Middle frontal gyrus (tissue), 1 donor: ENCODE data around the gene LARGE1.

Experiments
- DNase-seq: peaks from one replicate; pipeline ENCODE4 v3.0.0-alpha.2; 2015; ENCODE audit warnings: low spot score; ENCODE audit errors: extremely low spot score

Gene LARGE1

DNA sequence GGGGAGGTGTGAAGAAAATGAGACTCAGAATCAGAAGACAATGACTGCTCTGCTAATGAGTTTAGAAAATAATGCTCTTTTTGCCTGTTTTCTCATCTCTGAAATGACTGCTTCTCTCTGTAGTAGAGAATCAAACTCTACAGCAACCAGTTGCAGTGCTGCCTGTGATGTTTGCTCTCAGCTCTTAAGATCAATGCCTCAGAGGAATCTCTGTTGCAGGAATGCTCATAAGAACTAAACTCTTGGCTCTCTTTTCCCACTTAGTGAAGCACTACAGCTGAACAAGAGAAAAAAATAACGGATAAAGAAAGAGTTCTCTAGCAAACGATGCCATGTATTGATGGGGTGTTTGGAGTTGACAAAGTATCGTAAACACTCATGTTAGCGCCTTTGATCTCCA lies 658.6 kb downstream of the LARGE1 start:
- no peak for DNase-seq

DNA sequence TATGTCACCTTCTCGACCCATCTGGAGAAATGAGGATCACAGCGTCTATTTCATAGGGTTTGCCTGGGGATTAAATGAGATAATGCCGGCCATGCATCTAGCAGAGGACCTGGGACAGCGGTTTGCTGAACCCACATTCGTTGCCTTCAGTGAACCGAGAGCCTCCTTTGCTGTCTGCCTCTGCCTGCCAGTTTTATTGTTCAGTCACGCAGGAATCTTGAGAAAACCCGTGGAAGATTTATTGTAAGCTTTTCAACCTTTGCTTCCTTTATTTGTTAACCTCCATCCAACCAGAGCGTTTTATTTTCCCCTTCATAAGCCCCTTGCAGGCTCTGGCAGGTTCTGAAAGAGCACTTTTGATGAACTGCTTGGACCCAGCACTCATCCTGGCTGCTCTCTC lies 659.8 kb downstream of the LARGE1 start:
- no peak for DNase-seq

DNA sequence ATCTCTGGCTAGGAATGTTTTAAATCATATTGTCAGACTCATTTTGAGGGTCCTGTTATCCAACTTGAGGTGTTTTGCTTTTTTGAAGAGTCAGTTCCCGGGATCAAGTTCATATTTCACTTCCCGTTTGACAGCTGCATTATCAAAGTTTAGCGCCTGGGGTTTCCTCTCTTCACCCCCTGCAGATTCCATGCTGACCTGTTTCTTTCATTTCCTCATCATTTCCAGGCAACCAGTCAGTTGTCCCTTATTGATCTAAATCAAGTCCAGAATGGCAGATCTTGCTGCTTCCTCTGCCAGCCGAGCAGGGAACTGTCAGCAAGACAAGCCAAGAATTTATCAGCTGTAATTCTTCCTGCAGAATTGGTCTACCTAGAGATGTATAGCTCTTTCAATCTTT lies 664.5 kb downstream of the LARGE1 start:
- DNase-seq, result no peak

DNA sequence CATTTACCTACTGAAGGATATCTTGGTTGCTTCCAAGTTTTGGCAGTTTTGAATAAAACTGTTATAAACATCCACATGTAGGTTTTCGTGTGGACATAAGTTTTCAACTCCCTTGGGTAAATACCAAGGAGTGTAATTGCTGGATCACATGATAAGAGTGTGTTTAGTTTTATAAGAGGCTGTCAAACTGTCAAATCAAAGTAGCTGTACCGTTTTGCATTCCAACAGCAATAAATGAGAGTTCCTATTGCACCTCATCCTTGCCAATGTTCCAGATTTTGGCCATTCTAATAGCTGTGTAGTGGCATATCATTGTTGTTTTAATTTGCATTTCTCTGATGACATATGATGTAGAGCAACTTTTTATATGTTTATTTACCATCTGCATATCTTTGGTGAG lies 671.3 kb downstream of the LARGE1 start:
- no peak for DNase-seq

DNA sequence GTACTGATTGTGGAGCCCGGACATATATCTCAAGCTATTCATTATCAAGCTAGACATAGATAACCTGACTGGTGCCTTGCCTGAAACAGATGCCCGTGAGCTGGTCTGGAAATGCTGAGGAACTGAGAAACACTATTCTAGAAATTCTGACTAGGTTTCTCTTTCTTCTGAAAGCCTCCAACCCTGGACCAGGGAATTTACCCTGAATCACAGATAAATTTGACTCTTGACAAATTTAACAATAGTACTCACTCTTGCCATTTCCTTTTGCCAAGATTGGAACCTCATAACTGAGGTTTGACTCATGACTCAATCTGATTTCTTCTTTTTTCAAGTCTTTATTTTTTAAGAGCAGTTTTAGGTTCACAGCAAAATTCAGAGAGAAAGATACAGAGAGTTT lies 672.5 kb downstream of the LARGE1 start:
- DNase-seq, result no peak

- DNase-seq, result no peak
These were observed 678.2 kb downstream of the LARGE1 start for GRCh38 chr22:33242078-33242477.

DNA sequence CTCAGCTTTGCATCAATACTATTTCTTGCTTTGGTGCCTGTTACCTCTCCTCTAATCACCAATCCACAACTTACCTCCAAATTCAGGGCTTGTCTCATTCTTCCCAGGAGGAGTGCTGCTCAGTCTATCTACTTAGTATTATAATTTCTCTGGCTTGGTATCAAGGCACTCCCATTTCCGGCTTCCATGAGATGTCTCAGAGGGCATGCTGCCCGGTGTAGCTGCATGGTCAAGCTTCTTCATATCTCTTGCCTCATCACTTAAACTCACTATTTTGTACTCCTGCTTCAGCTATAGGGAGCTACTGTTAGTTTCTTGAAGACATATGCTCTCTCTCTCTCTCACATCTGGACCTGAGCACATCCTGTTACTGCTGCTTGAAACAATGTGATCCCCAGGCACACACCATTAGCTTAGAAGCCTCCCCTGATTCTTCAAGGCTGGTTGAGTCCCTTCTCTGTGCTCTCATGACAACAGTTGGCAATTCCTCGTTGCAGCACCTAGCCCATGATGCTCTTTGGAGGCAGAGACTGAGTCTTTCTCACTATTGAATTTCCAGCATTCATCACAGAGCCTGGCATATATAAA lies 679.3 kb downstream of the LARGE1 start:
- no peak for DNase-seq

DNA sequence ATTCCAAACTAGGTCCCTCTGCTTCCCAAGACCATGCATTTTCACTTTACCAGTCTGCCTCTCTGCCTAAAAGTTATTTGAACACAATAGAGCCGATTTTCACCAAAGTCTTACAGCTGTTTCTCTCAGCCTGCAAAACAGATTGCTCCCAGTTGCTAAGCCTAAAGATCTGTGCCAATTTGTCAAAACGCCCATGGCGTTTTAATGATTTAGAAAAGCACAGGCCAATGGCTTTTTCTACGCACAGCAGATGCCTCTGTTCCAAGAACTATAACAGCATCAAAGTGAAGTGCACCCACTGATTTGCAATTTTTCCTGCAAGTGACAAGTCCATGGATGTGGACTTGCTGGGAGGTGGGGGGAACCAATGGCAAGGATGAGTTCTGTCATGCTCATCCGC lies 688.2 kb downstream of the LARGE1 start:
- peak; percentile 40 for DNase-seq

DNA sequence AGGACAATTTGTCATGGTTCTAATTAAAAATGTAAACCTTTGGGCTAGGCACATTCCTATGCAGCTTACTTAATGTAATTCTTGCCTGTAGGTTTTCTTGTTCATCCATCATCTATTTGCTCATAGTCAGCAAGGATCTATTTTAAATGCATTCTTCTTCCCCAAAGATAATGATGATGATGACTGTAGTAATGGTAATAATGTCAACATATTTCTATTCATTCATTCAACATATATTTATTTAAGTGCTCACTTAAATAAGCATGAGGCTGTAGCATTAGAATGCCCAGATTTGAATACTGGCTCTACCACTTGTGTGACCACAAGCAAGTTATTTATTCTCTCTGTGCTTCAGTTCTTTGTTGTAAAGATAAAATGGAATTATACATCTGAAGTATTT lies 692.5 kb downstream of the LARGE1 start:
- DNase-seq, result no peak

GRCh38 chr22:33224841-33225240 lies 695.4 kb downstream of the LARGE1 start:
- no peak for DNase-seq
